HG03520 (cell line): ENCODE data around the gene RAB3IL1.
"Not testable (repeated sequence)": the region's sequence is repeated elsewhere in the genome, so short reads cannot be mapped to it uniquely, and the experiment has no call there.

ENCODE experiments used
- ATAC-seq: cut with Tn5 transposase; IDR thresholded peaks from one replicate; pipeline ENCODE4 v1.9.1; 2021; ENCODE audit warnings: mild to moderate bottlenecking, moderate library complexity; ENCODE audit not compliant: unreplicated experiment

The RAB3IL1 gene

DNA sequence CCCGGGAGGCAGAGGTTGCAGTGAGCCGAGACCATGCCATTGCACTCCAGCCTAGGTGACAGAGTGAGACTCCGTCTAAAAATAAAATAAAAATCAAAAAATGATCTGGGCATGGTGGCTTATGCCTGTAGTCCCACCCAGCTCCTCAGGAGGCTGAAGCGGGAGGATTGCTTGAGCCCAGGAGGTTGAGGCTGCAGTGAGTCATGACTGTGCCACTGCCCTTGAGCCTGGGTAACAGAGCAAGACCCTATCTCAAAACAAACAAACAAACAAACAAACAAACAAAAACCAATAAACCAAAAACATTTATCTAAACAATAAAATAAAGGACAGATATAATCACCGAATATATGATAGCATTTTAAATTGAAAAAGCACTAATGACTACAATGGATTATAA is 36.3 kb upstream of the RAB3IL1 start:
- ATAC-seq, result not testable (repeated sequence)

DNA sequence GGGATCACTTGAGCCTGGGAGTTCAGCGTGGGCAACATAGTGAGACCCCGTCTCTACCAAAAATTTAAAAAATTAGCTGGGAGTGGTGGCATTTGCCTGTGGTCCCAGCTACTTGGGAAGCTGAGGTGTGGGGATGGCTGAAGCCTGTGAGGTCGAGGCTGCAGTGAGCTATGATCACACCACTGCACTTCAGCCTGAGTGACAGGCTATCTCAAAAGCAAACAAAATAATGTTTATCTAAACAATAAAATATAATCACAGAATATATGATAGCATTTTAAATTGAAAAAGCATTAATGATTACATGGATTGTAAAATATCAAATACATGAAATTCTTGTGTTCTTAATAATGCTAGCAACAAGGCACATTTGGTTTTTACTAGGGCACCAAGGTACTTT is 35.5 kb upstream of the RAB3IL1 start:
- ATAC-seq, result no peak

DNA sequence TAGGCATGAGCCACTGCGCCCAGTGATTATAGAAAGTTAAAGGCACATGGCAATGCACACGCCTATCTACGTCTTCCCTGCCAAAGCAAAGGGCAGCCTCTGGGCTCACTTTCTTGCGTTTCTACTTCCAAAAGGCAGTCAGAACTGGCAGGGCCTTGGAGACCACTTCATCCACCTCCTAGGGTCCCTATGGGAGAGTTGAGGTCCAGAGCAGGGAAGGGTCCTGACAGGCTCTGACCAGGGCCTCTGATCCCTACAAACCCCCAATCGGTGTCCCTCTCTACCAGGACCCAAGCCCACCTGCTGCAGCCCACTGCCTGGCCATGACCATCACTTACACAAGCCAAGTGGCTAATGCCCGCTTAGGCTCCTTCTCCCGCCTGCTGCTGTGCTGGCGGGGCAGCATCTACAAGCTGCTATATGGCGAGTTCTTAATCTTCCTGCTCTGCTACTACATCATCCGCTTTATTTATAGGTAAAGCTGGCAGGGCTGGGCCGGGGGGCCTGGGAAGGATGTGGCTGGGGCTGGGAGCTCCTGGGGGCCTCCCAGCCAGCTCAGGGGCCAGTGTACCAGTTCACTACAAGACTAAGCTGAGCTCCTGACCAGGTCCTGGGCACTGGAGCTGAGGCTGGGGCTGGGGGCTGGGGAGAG is 34.2 kb upstream of the RAB3IL1 start:
- ATAC-seq, result no peak

DNA sequence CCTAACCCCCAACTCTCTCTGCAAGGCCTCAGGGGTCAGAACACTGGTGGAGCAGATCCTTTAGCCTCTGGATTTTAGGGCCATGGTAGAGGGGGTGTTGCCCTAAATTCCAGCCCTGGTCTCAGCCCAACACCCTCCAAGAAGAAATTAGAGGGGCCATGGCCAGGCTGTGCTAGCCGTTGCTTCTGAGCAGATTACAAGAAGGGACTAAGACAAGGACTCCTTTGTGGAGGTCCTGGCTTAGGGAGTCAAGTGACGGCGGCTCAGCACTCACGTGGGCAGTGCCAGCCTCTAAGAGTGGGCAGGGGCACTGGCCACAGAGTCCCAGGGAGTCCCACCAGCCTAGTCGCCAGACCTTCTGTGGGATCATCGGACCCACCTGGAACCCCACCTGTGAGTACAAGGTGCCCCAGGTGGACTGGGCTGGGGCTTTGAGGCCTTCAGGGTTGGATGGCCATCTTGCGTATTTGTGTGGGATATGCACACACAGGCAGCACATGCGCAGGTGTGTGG is 32.7 kb upstream of the RAB3IL1 start, which contains the start of gene BEST1:
Gene BEST1 (plus strand): TSS at position 317 of the 513 bp plus-strand sequence. CDS start 1,456 bp downstream, outside the sequence.
- ATAC-seq, result no peak

DNA sequence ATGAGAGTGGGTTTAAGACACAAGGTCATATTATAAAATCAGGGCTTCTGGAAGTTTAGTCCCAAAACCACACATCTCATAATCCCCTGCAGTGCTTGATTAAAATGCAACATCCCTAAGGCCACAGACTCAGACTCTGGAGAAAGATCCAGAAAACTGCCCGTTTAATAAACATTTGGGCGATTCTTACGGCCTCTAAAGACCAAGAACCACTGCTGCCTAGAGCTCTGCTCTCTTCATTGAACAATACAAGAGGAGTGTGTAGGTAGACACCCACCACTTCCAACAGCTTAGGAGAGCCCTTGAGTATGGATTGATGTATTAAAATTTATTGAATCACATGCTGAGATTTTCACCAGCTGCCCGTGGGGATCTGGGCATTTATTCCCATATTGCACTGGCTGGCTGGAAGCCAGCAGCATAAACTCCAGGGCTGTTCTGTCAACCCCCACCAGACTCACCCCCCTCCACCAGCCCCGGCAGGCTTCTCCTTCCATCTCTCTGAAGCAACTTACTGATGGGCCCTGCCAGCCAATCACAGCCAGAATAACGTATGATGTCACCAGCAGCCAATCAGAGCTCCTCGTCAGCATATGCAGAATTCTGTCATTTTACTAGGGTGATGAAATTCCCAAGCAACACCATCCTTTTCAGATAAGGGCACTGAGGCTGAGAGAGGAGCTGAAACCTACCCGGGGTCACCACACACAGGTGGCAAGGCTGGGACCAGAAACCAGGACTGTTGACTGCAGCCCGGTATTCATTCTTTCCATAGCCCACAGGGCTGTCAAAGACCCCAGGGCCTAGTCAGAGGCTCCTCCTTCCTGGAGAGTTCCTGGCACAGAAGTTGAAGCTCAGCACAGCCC is 32.0 kb upstream of the RAB3IL1 start:
- ATAC-seq, result no peak

DNA sequence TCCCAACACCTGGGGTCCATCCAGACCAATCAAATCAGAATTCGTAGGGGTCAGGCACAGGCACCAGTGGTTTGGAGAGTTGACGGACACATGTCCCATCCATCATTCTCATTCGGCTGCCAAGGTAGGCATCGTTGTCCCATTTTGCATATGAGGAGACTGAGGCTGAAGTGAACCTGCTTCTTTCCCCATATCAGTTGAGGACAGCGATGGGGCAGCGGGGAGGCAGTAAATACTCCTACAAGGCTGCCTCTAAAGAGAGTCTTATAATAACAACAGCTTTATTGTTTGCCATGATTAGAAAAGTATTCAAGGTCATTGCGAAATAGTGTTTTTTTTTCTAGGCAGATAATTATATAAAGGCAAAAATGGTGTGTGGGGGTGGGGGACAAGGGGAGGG is 31.1 kb upstream of the RAB3IL1 start:
- no peak for ATAC-seq

DNA sequence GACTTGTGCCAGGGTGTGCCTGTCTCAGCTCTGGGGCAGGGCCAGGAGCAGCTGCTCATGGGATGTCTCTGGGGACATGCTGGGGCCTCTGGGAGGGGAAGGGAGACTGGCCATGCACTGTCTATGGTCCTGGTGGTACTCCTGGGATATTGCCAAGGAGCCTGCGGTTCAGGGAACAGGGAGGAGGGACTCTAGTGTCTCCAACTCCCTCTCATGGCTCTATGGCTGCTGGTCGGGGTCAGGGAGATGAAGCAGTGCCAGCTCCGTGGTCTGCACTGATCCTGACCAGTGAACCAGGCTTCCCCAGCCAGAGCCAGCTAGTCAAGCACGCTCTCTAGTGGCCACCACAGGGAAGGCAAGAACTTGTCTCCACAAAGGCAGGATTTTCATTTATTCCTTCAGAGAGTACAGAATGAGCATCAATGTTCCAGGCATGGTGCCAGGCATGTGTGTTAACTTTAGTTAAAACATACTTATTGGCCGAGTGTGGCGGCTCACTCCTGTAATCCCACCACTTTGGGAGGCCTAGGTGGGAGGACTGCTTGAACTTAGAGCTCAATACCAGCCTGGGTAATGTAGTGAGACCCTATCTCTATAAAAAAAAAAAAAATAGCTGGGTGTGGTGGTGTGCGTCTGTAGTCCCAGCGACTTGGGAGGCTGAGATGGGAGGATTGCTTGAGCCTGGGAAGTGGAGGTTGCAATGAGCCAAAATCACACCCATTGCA is 30.3 kb upstream of the RAB3IL1 start:
- no peak for ATAC-seq

DNA sequence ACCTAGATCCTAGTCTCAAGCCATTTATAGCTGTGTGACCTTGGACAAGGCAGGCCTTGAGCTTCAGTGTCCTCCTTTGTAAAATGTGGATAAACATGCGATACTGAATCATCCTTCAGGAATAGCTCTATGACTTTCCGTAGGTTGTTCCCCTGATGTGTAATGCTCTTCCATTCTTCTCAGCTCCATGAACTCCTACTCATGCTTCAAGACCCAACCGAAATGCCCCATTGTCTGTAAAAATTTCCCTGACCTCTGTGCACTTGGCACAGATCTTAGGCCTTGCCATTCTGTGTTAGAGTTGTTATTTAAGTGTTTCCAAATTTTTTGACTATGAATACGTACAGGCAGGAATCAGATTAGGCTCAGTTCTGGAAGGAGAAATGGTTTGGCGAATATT is 29.5 kb upstream of the RAB3IL1 start:
- ATAC-seq, result no peak

DNA sequence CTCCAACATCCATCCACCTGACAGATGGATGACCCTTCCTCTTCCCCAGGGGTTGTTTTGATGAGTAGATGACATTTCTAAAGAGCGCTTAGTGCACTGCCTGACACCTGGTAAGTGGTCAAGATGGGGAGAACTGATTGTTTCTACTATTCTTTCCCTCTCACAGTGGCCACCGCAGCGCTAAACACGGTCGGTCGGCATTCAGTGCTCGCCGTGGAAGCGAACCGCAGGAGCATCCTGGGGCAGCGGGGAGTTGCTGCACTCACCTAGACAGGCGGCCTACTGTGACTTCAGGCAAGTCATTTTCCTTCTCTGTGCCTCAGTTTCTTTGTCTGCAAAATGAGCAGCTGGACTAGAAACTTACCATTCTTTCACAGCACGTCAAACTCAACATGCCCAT is 27.8 kb upstream of the RAB3IL1 start:
- no peak for ATAC-seq

DNA sequence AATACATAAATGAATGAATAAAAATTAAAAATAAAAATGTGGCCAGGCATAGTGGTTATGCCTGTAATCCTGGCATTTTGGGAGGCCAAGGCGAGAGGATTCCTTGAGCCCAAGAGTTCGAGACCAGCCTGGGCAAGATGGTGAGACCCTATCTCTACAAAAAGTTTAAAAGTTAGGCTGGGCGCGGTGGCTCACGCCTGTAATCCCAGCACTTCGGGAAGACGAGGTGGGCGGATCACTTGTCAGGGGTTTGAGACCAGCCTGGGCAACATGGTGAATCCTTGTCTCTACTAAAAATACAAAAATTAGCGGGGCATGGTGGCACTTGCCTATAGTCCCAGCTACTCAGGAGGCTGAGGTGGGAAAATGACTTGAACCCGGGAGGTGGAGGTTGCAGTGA is 23.1 kb upstream of the RAB3IL1 start:
- no peak for ATAC-seq

DNA sequence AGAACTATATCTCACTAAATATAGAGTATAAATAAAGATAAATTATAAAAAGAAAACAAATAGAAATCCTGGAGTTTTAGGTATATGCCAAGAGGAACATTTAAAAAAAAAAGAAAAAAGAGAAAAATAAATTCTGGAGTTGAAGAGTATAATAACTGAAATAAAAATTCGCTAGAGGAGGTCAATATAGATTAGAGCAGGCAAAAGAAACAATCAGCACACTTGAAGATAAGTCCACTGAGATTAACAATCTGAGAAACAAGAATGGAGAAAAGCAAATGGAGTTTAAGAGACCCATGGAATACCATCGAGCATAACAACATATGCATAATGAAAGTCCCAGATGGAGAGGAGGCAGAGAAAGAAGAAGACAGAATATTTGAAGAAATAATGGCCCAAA is 18.5 kb upstream of the RAB3IL1 start:
- ATAC-seq, result no peak

DNA sequence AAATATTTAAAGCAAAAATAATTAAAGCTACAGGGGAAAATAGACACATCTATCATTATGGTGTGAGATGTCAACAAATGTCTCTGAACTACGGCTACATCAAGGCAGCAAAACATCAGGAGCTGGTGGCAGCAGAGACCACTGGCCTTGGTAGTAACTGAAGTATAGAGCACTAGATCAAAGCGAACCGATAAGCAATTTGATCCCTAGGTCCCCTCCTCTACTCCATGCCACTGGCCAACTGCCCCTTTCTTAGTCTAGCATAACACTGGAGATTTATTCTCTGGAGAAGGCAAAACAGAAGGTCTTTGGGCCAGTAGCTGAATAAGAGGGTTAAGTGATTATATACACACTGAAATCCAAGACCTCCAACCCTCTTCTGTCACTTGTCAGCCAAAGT is 13.6 kb upstream of the RAB3IL1 start:
- ATAC-seq, result no peak

DNA sequence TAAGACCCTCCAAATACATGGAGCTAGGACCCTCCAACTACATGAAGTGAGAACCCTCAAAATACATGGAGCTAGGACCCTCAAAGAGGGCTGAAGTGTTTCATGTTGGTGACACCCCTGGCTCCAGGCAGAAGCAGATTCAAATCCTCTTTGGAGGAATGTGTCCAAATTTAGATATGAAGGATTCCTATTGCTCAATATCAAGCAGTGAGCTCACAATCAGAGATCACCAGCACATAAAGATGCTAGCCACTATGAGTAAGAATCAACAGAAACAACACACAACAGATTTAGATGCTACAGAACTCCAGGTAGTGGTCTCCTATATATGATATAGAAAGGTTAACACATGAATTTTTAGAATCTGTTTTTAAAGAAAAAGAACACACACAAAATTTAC is 11.2 kb upstream of the RAB3IL1 start:
- ATAC-seq, result no peak

DNA sequence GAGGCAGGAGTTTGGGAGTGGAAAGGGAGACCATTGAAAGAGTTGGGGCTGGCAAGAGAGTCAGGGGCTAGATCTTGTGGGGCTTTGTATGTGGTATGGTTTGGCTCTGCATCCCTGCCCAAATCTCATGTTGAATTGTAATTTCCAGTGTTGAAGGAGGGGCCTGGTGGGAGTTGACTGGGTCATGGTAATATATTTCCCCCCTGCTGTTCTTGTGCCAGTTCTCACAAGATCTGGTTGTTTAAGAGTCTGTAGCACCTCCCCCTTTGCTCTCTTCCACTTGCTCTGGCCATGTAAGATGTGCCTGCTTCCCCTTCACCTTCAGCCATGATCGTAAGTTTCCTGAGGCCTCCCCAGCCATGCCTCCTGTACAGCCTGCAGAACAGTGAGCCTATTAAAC is 10.1 kb upstream of the RAB3IL1 start:
- ATAC-seq, result no peak

DNA sequence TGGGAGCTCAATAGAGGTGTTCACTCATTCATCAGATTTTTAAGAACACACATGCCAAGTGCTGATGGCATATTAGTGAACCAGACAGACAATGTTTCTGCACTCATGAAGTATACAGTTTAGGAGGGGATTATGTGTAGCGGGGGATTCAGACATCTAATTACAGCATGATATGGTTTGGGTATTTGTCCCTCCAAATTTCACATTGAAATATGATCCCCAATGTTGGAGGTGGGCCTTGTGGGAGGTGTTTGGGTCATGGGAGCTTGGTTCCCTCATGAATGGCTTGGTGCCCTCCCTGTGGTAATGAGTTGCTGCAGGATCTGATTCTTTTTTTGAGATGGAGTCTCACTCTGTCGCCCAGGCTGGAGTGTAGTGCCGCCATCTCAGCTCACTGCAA is 8.9 kb upstream of the RAB3IL1 start:
- ATAC-seq, result no peak

DNA sequence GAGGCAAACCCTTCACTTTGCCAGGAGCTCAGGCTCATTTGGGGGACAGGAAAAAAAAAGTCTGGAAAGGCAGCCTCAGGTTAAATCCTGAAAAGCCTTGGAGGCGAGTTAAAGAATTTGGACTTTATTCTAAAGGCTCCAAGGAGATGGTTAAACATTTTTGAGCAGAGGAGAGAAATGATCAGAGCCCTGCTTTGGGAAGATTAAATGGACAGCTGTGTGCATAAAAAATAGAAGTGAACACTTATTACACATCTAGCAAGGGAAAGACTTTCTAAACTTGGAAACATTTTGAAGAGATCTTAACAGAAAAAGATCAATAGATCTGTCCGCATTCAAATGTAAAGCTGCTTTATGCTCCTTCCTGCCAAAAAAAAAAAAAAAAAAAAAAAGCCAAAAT is 8.4 kb upstream of the RAB3IL1 start:
- ATAC-seq, result no peak

DNA sequence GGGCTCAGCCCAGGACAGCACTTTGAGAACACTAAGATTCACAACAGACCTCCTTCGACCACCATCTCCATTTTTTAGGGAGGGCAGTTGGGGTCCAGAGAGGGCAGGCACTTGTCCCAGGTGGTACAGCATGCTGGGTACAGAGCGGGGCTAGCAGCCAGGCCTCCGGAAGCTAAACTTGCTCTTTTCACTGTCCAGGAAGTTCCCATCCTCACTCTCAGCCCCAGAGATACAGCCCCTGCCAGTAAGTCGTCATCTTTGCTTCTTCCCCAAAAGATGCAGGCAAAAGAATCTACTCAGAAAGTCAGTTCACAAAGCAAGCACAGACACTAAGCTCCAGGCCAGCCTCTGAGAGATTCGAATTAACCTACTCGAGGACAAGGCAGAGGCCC is 6.7 kb upstream of the RAB3IL1 start:
- no peak for ATAC-seq

DNA sequence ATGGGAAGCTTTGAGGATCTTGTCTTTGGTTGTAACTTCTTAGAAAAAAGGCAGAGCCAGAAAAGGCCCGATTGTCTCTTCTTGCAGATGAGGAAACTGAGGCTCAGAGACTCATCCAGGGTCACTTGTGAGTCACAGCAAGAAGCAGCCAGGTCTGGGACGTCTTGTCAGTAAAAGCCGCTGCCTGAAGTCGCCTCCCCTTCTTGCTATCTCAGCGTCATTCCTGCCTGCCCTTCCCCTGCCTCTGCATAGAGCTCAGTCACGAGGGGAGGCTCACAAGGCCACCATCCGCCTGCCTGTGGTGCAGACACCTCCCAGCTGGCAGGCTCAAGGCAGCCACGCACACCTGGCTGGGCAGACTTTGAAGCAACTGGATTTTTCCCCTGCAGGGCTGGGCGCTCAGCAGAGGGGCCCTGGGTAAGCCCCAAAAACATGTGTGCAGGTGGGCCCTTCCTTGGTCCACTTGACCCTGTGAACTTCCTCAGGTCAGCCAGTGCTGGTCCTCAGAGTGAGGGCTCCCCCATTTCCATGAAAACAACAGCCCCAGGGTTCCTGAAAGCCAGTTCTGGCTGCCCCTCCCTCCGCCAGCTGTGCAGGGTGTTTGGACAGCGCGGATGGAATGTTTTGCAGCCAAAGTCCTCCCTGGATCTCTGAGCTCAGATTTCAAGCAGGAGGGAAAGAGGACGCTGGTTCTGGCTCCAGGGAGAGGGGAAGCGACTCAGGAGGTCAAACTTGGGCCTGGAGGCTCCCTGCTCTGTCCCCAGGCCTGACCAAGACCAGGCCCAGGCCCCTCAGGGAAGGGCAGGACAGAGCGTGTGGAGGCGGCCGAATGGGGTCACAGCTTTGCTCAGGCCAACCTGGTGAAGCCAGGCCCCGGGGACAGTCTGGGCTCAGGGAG is 6.0 kb upstream of the RAB3IL1 start:
- no peak for ATAC-seq

DNA sequence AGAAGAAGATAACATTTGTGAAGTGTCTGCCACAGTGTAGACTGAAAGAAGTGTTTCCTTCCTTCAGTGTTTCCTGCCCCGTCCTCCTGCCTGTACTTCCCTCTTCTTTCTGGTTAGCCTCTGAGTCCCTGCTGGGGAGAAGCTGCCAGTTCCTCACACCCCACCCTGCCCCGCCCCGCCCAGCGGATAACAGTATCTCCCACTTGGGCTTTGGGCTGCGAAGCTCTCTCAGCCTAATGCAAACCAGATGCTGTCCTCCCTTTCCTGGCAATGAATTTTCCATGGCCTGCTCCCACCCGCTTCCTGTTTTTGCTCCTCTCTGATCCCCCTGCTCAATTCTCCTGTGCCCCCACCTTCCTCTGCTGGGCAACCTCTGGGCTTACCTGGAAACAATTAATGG is 5.2 kb upstream of the RAB3IL1 start:
- ATAC-seq, result no peak

DNA sequence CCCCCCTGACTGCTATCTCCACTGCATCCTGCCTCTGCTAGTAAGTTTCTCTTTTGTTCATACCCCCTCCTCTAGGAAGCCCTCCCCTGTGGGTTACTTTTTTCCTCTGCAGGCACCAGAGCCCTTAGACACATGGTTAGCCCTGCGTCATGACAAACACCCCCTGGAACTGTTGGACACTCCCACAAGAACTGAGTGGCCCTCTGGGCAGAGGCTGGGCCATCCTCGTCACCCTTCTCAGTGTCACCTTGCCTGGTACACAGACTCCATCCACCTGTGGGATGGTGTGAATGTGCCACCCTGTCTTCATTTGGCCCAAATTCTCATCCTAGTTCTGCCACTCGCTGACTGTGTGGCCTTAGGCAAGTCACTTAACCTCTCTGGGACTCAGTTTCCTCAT is 4.1 kb upstream of the RAB3IL1 start:
- ATAC-seq, result no peak
